GDM1 (cell line): Measurements from ENCODE around the gene ESM1.

Experiments
- DNase-seq: peaks from one replicate; lab custom pipeline; 2025; lab: John Stamatoyannopoulos, UW

ESM1 gene

DNA sequence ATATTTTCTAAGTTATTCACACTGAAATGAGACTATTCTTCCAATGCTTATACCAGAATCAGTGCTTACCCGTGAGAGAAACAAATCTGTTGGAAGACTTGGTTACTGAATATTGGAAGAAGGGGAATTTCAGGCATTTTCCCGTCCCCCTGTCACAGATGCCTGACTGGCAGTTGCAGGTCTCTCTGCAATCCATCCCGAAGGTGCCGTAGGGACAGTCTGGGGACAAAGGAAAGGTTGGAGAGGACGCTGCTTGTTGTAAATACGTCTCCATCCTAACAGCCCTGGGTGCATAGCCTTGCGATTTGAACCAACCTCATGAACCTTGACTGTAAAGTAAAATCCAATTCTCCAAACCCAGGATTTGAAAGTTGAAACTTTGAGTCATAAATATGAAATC is 3.5 kb downstream of the ESM1 start:
- no peak for DNase-seq

DNA sequence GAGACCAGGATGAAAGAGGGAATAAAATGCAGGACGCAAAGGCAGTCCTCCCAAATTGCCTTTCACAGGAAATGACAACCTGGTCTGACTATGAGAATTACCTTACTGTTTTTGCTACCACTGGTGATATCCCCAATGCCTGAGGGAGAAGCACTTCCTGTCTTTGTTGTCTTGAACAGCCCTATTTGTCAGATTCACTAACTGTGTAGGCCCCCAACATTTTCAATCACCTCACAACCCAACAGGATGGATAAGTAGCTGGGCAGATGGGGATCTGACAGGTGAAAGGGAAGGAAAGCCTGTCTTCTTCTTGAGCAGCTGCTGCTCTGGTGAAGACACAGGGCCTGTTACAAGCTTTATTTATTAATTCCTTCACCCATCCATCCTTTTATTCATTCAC is 9.7 kb downstream of the ESM1 start:
- no peak for DNase-seq

DNA sequence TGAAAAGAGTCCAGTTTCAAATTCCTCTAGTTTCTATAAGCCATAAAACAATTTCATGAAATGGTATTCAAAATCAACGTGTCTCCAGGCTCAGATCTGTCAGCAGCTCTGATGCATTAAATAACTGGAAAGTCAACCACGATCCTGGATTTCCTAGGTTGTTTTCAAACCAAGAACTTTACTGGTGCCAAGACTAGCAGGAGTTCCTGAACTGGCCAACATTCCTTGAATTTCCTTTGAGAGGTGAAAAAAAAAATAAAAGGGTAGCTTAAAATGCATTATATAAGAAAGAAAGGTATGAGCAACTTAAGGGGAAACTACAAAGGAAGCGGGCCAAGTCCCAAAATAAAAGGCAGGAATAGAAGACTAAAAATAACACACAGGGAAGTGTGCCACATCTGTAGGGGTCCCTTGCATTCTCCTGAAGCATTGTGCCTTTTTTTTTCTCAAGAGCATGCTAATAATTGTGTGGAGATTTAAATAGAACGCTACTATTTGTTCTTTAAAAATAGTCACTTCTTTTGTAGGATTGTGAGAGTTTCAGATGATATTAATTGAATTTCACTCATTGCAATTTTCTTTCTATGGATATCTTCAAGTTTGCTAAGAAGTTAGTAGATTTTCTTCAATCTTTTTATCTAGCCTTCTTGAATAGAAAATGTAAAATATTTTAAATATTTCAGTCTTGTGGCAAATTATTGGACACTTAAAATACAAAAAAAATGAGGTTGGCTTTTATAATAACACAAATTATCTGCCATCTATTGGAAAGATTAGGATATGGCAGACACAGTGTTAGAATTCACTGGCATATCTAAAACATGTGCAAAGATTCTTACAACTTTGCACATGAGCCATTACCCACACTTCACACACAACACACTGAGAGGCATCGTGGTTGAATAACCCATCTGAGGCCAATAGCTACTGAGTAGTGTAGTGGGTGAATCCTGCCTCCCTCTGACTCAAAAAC is 15.3 kb downstream of the ESM1 start:
- no peak for DNase-seq

DNA sequence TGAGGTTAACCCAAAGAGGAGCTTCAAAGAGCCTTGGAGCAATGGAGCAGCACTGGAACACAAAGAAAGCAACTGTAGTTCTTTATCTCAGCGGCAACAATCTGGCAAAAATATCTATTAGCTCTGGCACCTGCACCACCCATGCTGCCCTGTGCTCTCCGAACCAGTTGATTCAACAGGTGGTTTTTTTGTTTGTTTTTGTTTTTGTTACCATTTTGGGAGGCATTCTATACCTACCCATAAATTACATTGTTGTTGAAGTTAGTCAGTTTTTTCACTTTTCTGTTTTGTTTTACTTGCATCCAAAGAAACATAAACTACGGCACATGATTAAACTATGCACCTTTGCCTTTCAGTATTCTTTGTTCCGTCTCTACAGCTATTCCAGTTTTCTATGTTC is 16.2 kb downstream of the ESM1 start:
- no peak for DNase-seq

DNA sequence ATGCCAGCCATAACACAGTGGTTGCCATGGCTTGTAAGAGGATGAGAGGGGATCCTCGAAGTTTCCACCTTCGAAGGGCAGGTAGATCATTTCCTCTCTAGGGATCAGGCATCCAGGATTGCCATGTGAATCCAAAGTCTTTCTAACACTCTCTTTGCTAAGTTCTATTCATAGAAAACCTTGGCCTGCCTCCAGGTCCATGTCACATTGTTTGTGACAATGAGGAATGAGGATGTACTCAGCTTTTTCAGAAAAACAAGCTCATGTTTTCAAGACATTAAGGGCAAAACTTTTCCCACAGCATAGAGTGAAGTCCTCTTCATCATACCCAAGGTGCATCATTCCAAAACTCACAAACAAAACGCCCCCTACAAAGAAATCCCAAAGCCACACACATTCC is 19.6 kb downstream of the ESM1 start:
- no peak for DNase-seq

DNA sequence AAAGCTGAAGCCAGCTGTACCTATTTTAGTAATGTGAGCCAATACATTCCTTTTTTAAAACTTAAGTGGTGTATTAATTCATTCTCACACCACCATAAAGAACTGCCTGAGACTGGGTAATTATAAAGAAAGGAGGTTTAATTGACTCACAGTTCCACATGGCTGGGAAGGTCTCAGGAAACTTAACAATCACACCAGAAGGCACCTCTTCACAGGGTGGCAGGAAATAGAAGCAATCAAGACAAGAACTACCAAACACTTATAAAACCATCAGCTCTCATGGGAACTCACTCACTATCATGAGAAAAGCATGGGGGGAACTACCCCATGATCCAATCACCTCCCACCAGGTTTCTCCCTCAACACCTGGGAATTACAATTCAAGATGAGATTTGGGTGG is 21.0 kb downstream of the ESM1 start:
- no peak for DNase-seq

GRCh38 chr5:54959673-54960418 is 25.5 kb downstream of the ESM1 start:
- DNase-seq, result no peak

DNA sequence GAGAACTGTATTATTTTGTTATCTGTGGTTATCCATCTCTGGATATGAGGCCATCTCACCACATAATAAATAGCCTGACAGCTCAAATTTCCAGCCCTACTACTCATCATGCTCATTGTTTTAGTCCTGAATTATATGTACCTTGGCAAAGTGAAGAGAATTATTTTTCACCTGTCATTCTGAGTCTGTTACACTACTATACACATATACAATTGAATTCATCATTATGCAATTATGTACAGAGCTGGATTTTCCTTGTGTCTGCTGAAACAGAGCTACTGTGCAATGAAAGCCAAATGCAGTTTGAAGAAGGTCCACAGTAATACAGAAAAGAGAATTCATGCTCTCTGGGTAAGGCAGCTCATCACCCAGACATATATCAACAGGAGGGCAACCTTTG is 28.5 kb downstream of the ESM1 start:
- DNase-seq, result no peak

DNA sequence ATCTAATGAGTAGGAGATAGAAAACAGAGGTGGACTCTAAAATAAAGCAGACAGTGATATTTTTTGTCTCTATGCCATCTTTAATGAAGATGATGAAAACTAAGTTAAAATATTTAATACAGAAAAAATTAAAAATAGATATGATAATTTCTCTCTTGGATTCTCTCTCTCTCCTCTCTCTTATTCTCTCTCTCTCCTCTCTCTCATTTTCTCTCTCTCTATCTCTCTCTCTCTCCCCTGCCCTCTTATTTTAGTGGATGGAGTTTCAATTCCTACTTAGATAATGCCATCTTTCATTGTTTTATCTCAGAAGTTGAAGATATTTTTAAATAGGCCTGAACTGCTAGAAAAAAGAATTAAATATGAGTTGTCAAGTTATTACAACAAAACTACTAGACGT is 38.2 kb downstream of the ESM1 start:
- DNase-seq, result no peak

GRCh38 chr5:54946306-54946819 is 39.0 kb downstream of the ESM1 start:
- no peak for DNase-seq

DNA sequence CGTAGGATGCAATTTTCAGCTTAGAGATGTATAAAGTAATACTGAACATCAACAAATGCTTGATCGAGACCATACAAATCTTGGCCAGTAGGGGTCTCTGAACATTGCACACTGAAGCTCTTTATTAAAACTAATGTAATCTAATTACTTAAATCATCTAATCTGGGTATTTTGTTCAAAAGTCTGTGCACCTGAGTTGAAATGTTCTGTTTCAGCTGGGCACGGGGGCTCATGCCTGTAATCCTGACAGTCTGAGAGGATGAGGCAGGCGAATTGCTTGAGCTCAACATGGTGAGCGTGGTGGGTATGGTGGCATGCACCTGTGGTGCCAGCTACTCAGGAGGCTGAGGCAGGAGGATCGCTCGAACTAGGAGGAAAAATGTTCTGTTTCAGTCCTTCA is 41.0 kb downstream of the ESM1 start:
- DNase-seq, result no peak

DNA sequence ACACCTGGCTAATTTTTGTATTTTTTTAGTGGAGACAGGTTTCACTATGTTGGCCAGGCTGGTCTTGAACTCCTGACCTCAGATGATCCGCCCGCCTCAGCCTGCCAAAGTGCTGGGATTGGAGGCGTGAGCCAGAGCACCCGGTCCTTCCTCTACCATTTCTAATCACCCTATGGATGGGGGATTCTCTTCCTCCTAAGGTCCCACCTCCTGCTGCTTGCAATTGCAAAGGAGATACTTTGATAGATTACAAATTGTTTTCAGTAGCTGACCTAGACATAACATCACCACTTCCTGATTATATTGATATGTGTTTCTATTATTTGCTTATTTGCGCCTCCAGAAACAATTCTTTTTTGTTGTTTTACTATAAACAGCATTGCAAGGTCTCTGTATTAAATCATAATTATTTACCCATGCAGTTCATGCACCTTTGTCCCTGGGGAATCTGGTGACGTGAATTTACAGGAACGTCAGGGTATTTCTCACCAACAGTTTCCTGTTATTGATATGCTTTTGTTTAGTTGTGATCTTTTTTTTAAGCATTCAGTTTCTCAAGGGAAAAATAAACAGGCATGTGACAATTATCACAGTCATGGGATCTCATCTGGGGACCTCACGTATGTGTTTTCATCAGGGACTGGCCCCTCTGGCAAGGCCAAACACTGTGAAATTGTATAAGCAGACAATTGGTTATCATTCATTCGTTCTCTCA is 43.2 kb downstream of the ESM1 start:
- no peak for DNase-seq

GRCh38 chr5:54936201-54936600 is 49.2 kb downstream of the ESM1 start:
- no peak for DNase-seq

GRCh38 chr5:54932789-54933188 is 52.6 kb downstream of the ESM1 start:
- DNase-seq, result no peak

- DNase-seq, result no peak
These were observed 54.7 kb downstream of the ESM1 start for GRCh38 chr5:54930736-54931135.
